ENCODE data around the gene TREM2. TPM values are rescaled to one million over a fixed set of nuclear protein-coding genes. Genes with fewer than 3 reads are reported as not detected.

Gene TREM2
- total RNA-seq, 1 donor from 2014 or later, result not detected

- Mint-ChIP-seq H3K27me3 (ENCODE audit: low read depth, unreplicated experiment) (peaks cover 12% of the 10 kb centered on the region), H3K27ac (ENCODE audit: unreplicated experiment) (no peak overlapping the region), H3K36me3 (ENCODE audit: low read depth, unreplicated experiment) (peaks cover 2% of the 10 kb centered on the region), H3K4me3 (ENCODE audit: unreplicated experiment) (no peak overlapping the region), H3K9me3 (ENCODE audit: unreplicated experiment) (peaks cover 10% of the 10 kb centered on the region), H3K4me1 (ENCODE audit: low read depth, unreplicated experiment) (no peaks in the 10 kb centered on the region)
- H3K9ac ChIP-seq (ENCODE audit: low read length), result no peak overlapping the region
- FAIRE-seq (no peak), DNase-seq (ENCODE audit: low read depth) (no peak)
- H3K36me3 ChIP-seq (ENCODE audit: insufficient read depth, low read length), result no peaks in the 10 kb centered on the region
- no peak overlapping the region for H3K4me3 ChIP-seq (ENCODE audit: insufficient read depth, low read depth, low read length)
- no peaks in the 10 kb centered on the region for H3K4me1 ChIP-seq (ENCODE audit: insufficient read depth, low read length)
- no peaks in the 10 kb centered on the region for H3K9me3 ChIP-seq (ENCODE audit: insufficient read depth, low read depth, low read length)
- H4K20me1 ChIP-seq (ENCODE audit: insufficient read depth, low read length), result no peaks in the 10 kb centered on the region
- no peak overlapping the region for H2AFZ ChIP-seq (ENCODE audit: low read depth, low read length)
- no peak for TF ChIP-seq CTCF (IDR thresholded peaks at IDR 0.05; ENCODE audit: insufficient read depth, low read depth, low read length)
- TF ChIP-seq EZH2 (IDR thresholded peaks at IDR 0.05; ENCODE audit: insufficient read depth, low read length), result no peak
- no peak overlapping the region for H3K27ac ChIP-seq (ENCODE audit: low read depth, low read length)
- no peaks in the 10 kb centered on the region for H3K79me2 ChIP-seq (ENCODE audit: insufficient read depth, low read length)
- H3K27me3 ChIP-seq (ENCODE audit: insufficient read depth, low read length), result no peaks in the 10 kb centered on the region
- H3K4me2 ChIP-seq (ENCODE audit: low read length), result no peak overlapping the region
These were observed 45.7 kb upstream of the TREM2 start for GRCh38 chr6:41208439-41209106.

GRCh38 chr6:41204156-41204555 is 41.2 kb upstream of the TREM2 start:
- peaks cover 2% of the 10 kb centered on the region for H3K36me3 Mint-ChIP-seq (ENCODE audit: low read depth, unreplicated experiment)
- no peaks in the 10 kb centered on the region for H3K4me1 ChIP-seq (ENCODE audit: insufficient read depth, low read length)
- peaks cover 7% of the 10 kb centered on the region for H3K9me3 Mint-ChIP-seq (ENCODE audit: unreplicated experiment)
- H3K79me2 ChIP-seq (ENCODE audit: insufficient read depth, low read length), result no peaks in the 10 kb centered on the region
- TF ChIP-seq EZH2 (IDR thresholded peaks at IDR 0.05; ENCODE audit: insufficient read depth, low read length) (no peak), CTCF (IDR thresholded peaks at IDR 0.05; ENCODE audit: insufficient read depth, low read depth, low read length) (no peak)
- H3K4me3 ChIP-seq (ENCODE audit: insufficient read depth, low read depth, low read length), result no peak overlapping the region
- no peaks in the 10 kb centered on the region for H3K9me3 ChIP-seq (ENCODE audit: insufficient read depth, low read depth, low read length)
- FAIRE-seq, result no peak
- H3K9ac ChIP-seq (ENCODE audit: low read length), result no peak overlapping the region
- no peak overlapping the region for H3K27ac Mint-ChIP-seq (ENCODE audit: unreplicated experiment)
- no peak overlapping the region for H3K4me3 Mint-ChIP-seq (ENCODE audit: unreplicated experiment)
- no peak overlapping the region for H3K27ac ChIP-seq (ENCODE audit: low read depth, low read length)
- H4K20me1 ChIP-seq (ENCODE audit: insufficient read depth, low read length), result no peaks in the 10 kb centered on the region
- no peaks in the 10 kb centered on the region for H3K36me3 ChIP-seq (ENCODE audit: insufficient read depth, low read length)
- no peak overlapping the region for H3K4me2 ChIP-seq (ENCODE audit: low read length)
- H3K27me3 ChIP-seq (ENCODE audit: insufficient read depth, low read length), result no peaks in the 10 kb centered on the region
- no peak overlapping the region for H2AFZ ChIP-seq (ENCODE audit: low read depth, low read length)
- no peak for DNase-seq (ENCODE audit: low read depth)
- peaks cover 13% of the 10 kb centered on the region for H3K4me1 Mint-ChIP-seq (ENCODE audit: low read depth, unreplicated experiment)
- H3K27me3 Mint-ChIP-seq (ENCODE audit: low read depth, unreplicated experiment), result peaks cover 2% of the 10 kb centered on the region

- DNase-seq (ENCODE audit: low read depth), result no peak
- Histone ChIP-seq H3K4me3 (ENCODE audit: insufficient read depth, low read depth, low read length) (no peak overlapping the region), H3K4me1 (ENCODE audit: insufficient read depth, low read length) (no peaks in the 10 kb centered on the region), H3K27ac (ENCODE audit: low read depth, low read length) (no peak overlapping the region), H3K9me3 (ENCODE audit: insufficient read depth, low read depth, low read length) (no peaks in the 10 kb centered on the region), H3K36me3 (ENCODE audit: insufficient read depth, low read length) (no peaks in the 10 kb centered on the region), H3K9ac (ENCODE audit: low read length) (no peak overlapping the region), H4K20me1 (ENCODE audit: insufficient read depth, low read length) (no peaks in the 10 kb centered on the region), H2AFZ (ENCODE audit: low read depth, low read length) (no peak overlapping the region), H3K27me3 (ENCODE audit: insufficient read depth, low read length) (no peaks in the 10 kb centered on the region), H3K4me2 (ENCODE audit: low read length) (no peak overlapping the region), H3K79me2 (ENCODE audit: insufficient read depth, low read length) (no peaks in the 10 kb centered on the region)
- Mint-ChIP-seq H3K27ac (ENCODE audit: unreplicated experiment) (no peak overlapping the region), H3K9me3 (ENCODE audit: unreplicated experiment) (no peaks in the 10 kb centered on the region), H3K4me3 (ENCODE audit: unreplicated experiment) (no peak overlapping the region), H3K36me3 (ENCODE audit: low read depth, unreplicated experiment) (no peaks in the 10 kb centered on the region), H3K27me3 (ENCODE audit: low read depth, unreplicated experiment) (peaks cover 12% of the 10 kb centered on the region), H3K4me1 (ENCODE audit: low read depth, unreplicated experiment) (peaks cover 13% of the 10 kb centered on the region)
- FAIRE-seq, result no peak
- TF ChIP-seq EZH2 (IDR thresholded peaks at IDR 0.05; ENCODE audit: insufficient read depth, low read length) (no peak), CTCF (IDR thresholded peaks at IDR 0.05; ENCODE audit: insufficient read depth, low read depth, low read length) (no peak)
These were observed 38.9 kb upstream of the TREM2 start for GRCh38 chr6:41201764-41202173.

All from astrocyte (in vitro differentiated cells and primary cell).